K562 (cell line): Measurements from ENCODE around the gene CHRNA9. TPM values are rescaled to one million over a fixed set of nuclear protein-coding genes. Genes with fewer than 3 reads are reported as not detected.

Experiments
- ATAC-seq: fragments of 200-7000 bp; cut with Tn5 transposase; 3 replicates; pipeline ENCODE4 v1.9.1; 2020; ENCODE audit warnings: moderate library complexity
- BruUV-seq: library from RNA; stranded (reverse); fragments of 400-500 nt; replicated peaks from 2 replicates; lab custom pipeline; 2021; lab: Mats Ljungman, UMichigan
- CTCF ChIA-PET: fragments of 300-600 bp; formaldehyde crosslinking; extraction: SDS; loops from one replicate; lab custom pipeline; 2021; ENCODE audit warnings: low intra/inter-chr PET ratio; lab: Yijun Ruan, JAX
- POLR2A ChIA-PET: fragments of 300-600, 350-650 bp; sonication (Branson Sonifier 250); formaldehyde crosslinking; extraction: SDS; loops from one replicate; lab custom pipeline; 2021; ENCODE audit warnings: antibody characterized with exemption, inconsistent platforms; lab: Yijun Ruan, JAX
- DNase-seq, 4 experiments: peaks; one replicate each; pipeline versions ENCODE4 v3.0.0 to v3.0.0-alpha.2; 2011 to 2018; ENCODE audit warnings: low spot score in 3 of 4, mixed read lengths in 3 of 4; ENCODE audit errors: extremely low read depth in 1 of 4
- FAIRE-seq: peaks from 2 replicates; lab custom pipeline; 2011; peaks lifted over from hg19 to GRCh38; lab: Jason Lieb, UNC
- H2AFZ ChIP-seq: 2 replicates; pipeline ENCODE4 v1.6.0; 2011; ENCODE audit warnings: low read depth, low read length, control low read depth, inconsistent platforms
- H3K27ac ChIP-seq: fragments of 200-600 bp; 3 replicates; pipeline ENCODE4 v1.8.0; 2011; ENCODE audit warnings: low read depth, mild to moderate bottlenecking, control low read depth, inconsistent platforms, low read length, moderate library complexity, mixed read lengths; ENCODE audit errors: extremely low read depth
- H3K27me3 ChIP-seq, 2 experiments: fragments of 300-600 bp in 1 of 2; 2 replicates in 1 of 2; 3 replicates in 1 of 2; pipeline versions ENCODE4 v1.6.0 to v1.8.0; 2011; ENCODE audit warnings: inconsistent platforms in 2 of 2, low read length in 2 of 2, mild to moderate bottlenecking in 1 of 2, mixed read lengths in 1 of 2, moderate library complexity in 1 of 2; ENCODE audit not compliant: control insufficient read depth in 2 of 2, insufficient read depth in 2 of 2
- H3K36me3 ChIP-seq: fragments of 300-600 bp; 3 replicates; pipeline ENCODE4 v1.8.0; 2011; ENCODE audit warnings: mild to moderate bottlenecking, low read length, inconsistent platforms; ENCODE audit not compliant: control insufficient read depth, insufficient read depth
- H3K4me1 ChIP-seq, 2 experiments: fragments of 200-600 bp in 1 of 2; replicated peaks in 1 of 2; 2 replicates in 1 of 2; 3 replicates in 1 of 2; pipeline versions ENCODE4 v1.5.1 to v1.8.0; 2011; ENCODE audit warnings: inconsistent platforms in 2 of 2, low read length in 2 of 2, mild to moderate bottlenecking in 1 of 2, mixed read lengths in 1 of 2, moderate library complexity in 1 of 2; ENCODE audit not compliant: control insufficient read depth in 2 of 2, insufficient read depth in 2 of 2
- H3K4me2 ChIP-seq: 2 replicates; pipeline ENCODE4 v1.6.1; 2011; ENCODE audit warnings: low read length, control low read depth, inconsistent platforms, mixed read lengths; ENCODE audit not compliant: insufficient read depth
- H3K4me3 ChIP-seq: fragments of 200-600 bp; sonication (generic), shearing (Covaris generic); 2 replicates; pipeline ENCODE4 v1.5.1; 2016; ENCODE audit warnings: control low read depth, inconsistent platforms
- H3K79me2 ChIP-seq: fragments of 200-600 bp; 3 replicates; pipeline ENCODE4 v1.8.0; 2011; ENCODE audit warnings: low read length, inconsistent platforms; ENCODE audit not compliant: control insufficient read depth, insufficient read depth
- H3K9ac ChIP-seq, 2 experiments: 2 replicates each; pipeline versions ENCODE4 v1.6.0 to v1.6.1; 2011; ENCODE audit warnings: low read depth in 2 of 2, low read length in 2 of 2, control low read depth in 1 of 2, inconsistent platforms in 1 of 2, mild to moderate bottlenecking in 1 of 2, mixed read lengths in 1 of 2; ENCODE audit not compliant: insufficient read depth in 1 of 2
- H3K9me1 ChIP-seq: one replicate; pipeline ENCODE4 v1.6.0; 2011; ENCODE audit warnings: inconsistent platforms, mild to moderate bottlenecking, low read length, moderate library complexity; ENCODE audit not compliant: control insufficient read depth, insufficient read depth
- H3K9me3 ChIP-seq: replicated peaks from 2 replicates; pipeline ENCODE4 v1.5.1; 2011; ENCODE audit warnings: low read depth, low read length, inconsistent platforms; ENCODE audit not compliant: control insufficient read depth, insufficient read depth
- H4K20me1 ChIP-seq: replicated peaks from 2 replicates; pipeline ENCODE4 v1.6.1; 2011; ENCODE audit warnings: low read length, inconsistent platforms, mixed read lengths; ENCODE audit not compliant: control insufficient read depth, insufficient read depth
- BCOR ChIP-seq: fragments of 450-650 bp; IDR thresholded peaks from 2 replicates; pipeline ENCODE4 v1.6.1; 2016
- GTF2F1 ChIP-seq: IDR thresholded peaks from 2 replicates; pipeline ENCODE4 v1.6.1; 2011; ENCODE audit warnings: low read depth, low read length, improper control_type of control experiment
- KDM1A ChIP-seq, 2 experiments: fragments of 450-650 bp; IDR thresholded peaks; 2 replicates each; pipeline ENCODE4 v1.6.1; 2016; ENCODE audit warnings: mild to moderate bottlenecking in 2 of 2
- RBM25 ChIP-seq: fragments of 200-400 bp; formaldehyde crosslinking; IDR thresholded peaks from 2 replicates; pipeline ENCODE4 v1.6.1; 2018; ENCODE audit warnings: low read length, low read depth, moderate library complexity; ENCODE audit not compliant: severe bottlenecking
- YY1 ChIP-seq, 3 experiments: IDR thresholded peaks; 2 replicates each; pipeline ENCODE4 v1.6.1; 2011; ENCODE audit warnings: low read length in 2 of 3, mild to moderate bottlenecking in 2 of 3, moderate library complexity in 2 of 3, borderline replicate concordance in 1 of 3, control low read depth in 1 of 3, low read depth in 1 of 3; ENCODE audit not compliant: insufficient read depth in 3 of 3, insufficient replicate concordance in 2 of 3, control insufficient read depth in 1 of 3, insufficient read length in 1 of 3; ENCODE audit errors: extremely low read depth in 1 of 3
- WGBS: fragments of 100-300 bp; shearing (Covaris generic); methylation state at CpG from one replicate; pipeline ENCODE4 v1.1.6; 2016; ENCODE audit warnings: low coverage, mixed read lengths; ENCODE audit not compliant: insufficient coverage; ENCODE audit errors: missing lambda C conversion rate; 5-methylcytosine and 5-hydroxymethylcytosine counted together
- in situ Hi-C: fragments of 300-500 bp; cut with MboI; formaldehyde crosslinking; loops from 4 replicates; pipeline ENCODE4 v1.15.0; 2018; ENCODE audit warnings: inconsistent platforms, mixed read lengths
- intact Hi-C: fragments of 100-400 bp; cut with micrococcal nuclease; formaldehyde crosslinking; loops from 2 replicates; pipeline ENCODE4 v1.14.2; 2022
- polyA plus RNA-seq, 8 experiments: library from polyadenylated mRNA; depleted of rRNA in 4 of 8; stranded (reverse) in 5 of 8; unstranded in 3 of 8; fragments of >200 nt; fragmentation: Nextera tagmentation in 2 of 8; fragmentation: Illumina TruSeq in 1 of 8; extraction: Ambion mirVana in 2 of 8; extraction: Trizol in 1 of 8; gene quantifications; 2 replicates each; pipeline versions ENCODE4 v1.2.1 to v1.2.3, GENCODE V29; 2011 to 2014; ENCODE audit warnings: inconsistent platforms in 1 of 8, missing spikeins in 1 of 8
- total RNA-seq, 7 experiments: library from RNA; depleted of rRNA in 6 of 7; stranded (reverse); fragments of >200 nt in 6 of 7; fragmentation: Illumina TruSeq in 2 of 7; extraction: Trizol in 2 of 7; gene quantifications; 2 replicates each; pipeline versions ENCODE4 v1.2.1 to v1.2.3, GENCODE V29; 2011 to 2021; ENCODE audit warnings: low replicate concordance in 1 of 7
- TF ChIP-seq, protein P1 (sequence below): IDR thresholded peaks from 2 replicates; pipeline ENCODE4 v1.6.1; 2011; ENCODE audit not compliant: insufficient read length; ENCODE audit errors: extremely low read depth

Gene CHRNA9
- total and polyA plus RNA-seq, 9 of the 15 experiments (the other 6 are each of a cell fraction or from before 2014, with no cell fraction given) = not detected

DNA sequence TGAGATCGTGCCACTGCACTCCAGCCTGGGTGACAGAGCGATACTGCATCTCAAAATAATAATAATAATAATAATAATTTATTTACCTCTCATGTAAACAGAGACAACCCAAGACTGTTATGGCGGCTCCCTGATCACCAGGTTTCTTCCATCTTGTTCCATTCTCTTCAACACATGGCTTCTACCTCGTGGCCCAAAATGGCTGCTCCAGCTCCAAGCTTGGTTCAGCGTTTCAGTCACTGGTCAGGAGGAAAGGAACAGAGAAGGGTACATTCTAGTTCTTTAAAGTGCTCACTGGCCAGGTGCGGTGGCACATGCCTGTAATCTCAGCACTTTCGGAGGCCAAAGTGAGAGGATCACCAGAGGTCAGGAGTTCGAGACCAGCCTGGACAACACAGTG is 24.9 kb upstream of the CHRNA9 start:
- Histone ChIP-seq H3K4me3 (no peak overlapping the region), H2AFZ (no peak overlapping the region), H3K4me2 (no peak overlapping the region), H3K36me3 (no peaks in the 10 kb centered on the region), H3K27me3 (no peaks in the 10 kb centered on the region), H3K79me2 (no peaks in the 10 kb centered on the region), H3K9me3 (no peaks in the 10 kb centered on the region), H4K20me1 (no peaks in the 10 kb centered on the region), H3K27ac (no peak overlapping the region), H3K9ac (no peak overlapping the region), H3K9me1 (no peaks in the 10 kb centered on the region), H3K4me1 (peaks cover 12 to 53% of the 10 kb centered on the region in 2 experiments)
- no peak for FAIRE-seq
- no TSS peak for BruUV-seq
- ATAC-seq = no peak
- intact Hi-C loops = loop anchor here (10.0 kb wide), 2 partner anchors 615 to 845 kb away; partner anchors contain the start of gene UBE2K
- in situ Hi-C loops = loop anchor here (5.0 kb wide), 2 partner anchors 158 to 248 kb away; no protein-coding TSS in a partner anchor
- no peak for DNase-seq
- ChIA-PET CTCF (no interaction called here), POLR2A (interaction anchor here (0.6 kb wide), 1 partner anchor 241 kb away, joined by 3 read pairs; no protein-coding TSS in a partner anchor)
- peak; percentile 31; the same call in 1 of the 2 replicates for TF ChIP-seq BCOR
- peak in 1 of 2 experiments; percentile 29; a peak in 1 of 4 replicates for TF ChIP-seq KDM1A (IDR thresholded peaks at IDR 0.05)
- TF ChIP-seq RBM25 = peak; percentile 74
- no peak for TF ChIP-seq GTF2F1
- TF ChIP-seq YY1 (IDR thresholded peaks at IDR 0.05; ENCODE audit: borderline replicate concordance in 1 of 3, control insufficient read depth in 1 of 3, extremely low read depth in 1 of 3, insufficient read depth in 3 of 3, insufficient read length in 1 of 3, insufficient replicate concordance in 2 of 3, low read depth in 1 of 3, low read length in 2 of 3) = peak in 1 of 3 experiments; percentile 55
- TF ChIP-seq, protein P1, sequence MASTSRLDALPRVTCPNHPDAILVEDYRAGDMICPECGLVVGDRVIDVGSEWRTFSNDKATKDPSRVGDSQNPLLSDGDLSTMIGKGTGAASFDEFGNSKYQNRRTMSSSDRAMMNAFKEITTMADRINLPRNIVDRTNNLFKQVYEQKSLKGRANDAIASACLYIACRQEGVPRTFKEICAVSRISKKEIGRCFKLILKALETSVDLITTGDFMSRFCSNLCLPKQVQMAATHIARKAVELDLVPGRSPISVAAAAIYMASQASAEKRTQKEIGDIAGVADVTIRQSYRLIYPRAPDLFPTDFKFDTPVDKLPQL = no peak
- WGBS = 93% methylated on average over 8 of the region's 8 CpGs
